OCI-LY1 (cell line): ENCODE measurements around the gene SDK1.

Source experiments
- H2AFZ ChIP-seq: fragments of 200-600 bp; sonication (generic), shearing (Covaris generic); 2 replicates; pipeline ENCODE4 v1.6.0; 2014; ENCODE audit warnings: antibody characterized with exemption, mild to moderate bottlenecking, low read length
- H3F3A ChIP-seq: fragments of 200-600 bp; sonication (generic), shearing (Covaris generic); 2 replicates; pipeline ENCODE4 v1.6.0; 2014; ENCODE audit warnings: mild to moderate bottlenecking, antibody characterized with exemption, low read length, moderate library complexity; ENCODE audit not compliant: insufficient read depth
- H3K27ac ChIP-seq: fragments of 200-600 bp; sonication (generic); 2 replicates; pipeline ENCODE4 v1.5.1; 2014; ENCODE audit warnings: low read length, mixed run types, mild to moderate bottlenecking, low read depth; ENCODE audit not compliant: poor library complexity, severe bottlenecking
- H3K27me3 ChIP-seq: fragments of 200-600 bp; sonication (generic); 2 replicates; pipeline ENCODE4 v1.6.0; 2014; ENCODE audit warnings: antibody characterized with exemption, mild to moderate bottlenecking, low read length, moderate library complexity; ENCODE audit not compliant: insufficient read depth
- H3K36me3 ChIP-seq: fragments of 200-600 bp; sonication (generic); 2 replicates; pipeline ENCODE4 v1.6.1; 2014; ENCODE audit warnings: mild to moderate bottlenecking, antibody characterized with exemption, low read length, moderate library complexity, mixed read lengths; ENCODE audit not compliant: insufficient read depth
- H3K4me1 ChIP-seq: fragments of 200-600 bp; sonication (generic); 2 replicates; pipeline ENCODE4 v1.5.1; 2014; ENCODE audit warnings: mild to moderate bottlenecking, low read length, moderate library complexity; ENCODE audit not compliant: insufficient read depth, severe bottlenecking
- H3K4me2 ChIP-seq: fragments of 200-600 bp; sonication (generic), shearing (Covaris generic); 2 replicates; pipeline ENCODE4 v1.6.1; 2014; ENCODE audit warnings: low read length
- H3K4me3 ChIP-seq: fragments of 200-600 bp; sonication (generic); 2 replicates; pipeline ENCODE4 v1.5.1; 2014; ENCODE audit warnings: low read length, low read depth, mild to moderate bottlenecking, mixed read lengths; ENCODE audit not compliant: poor library complexity, severe bottlenecking
- H3K79me2 ChIP-seq: fragments of 200-600 bp; shearing (Covaris generic); 2 replicates; pipeline ENCODE4 v1.6.1; 2016; ENCODE audit warnings: mixed run types, low read length, mixed read lengths; ENCODE audit not compliant: insufficient read depth
- H3K9ac ChIP-seq: fragments of 200-600 bp; sonication (generic), shearing (Covaris generic); 2 replicates; pipeline ENCODE4 v1.6.1; 2014; ENCODE audit warnings: mild to moderate bottlenecking, low read length, mixed read lengths
- H3K9me2 ChIP-seq: fragments of 200-600 bp; sonication (generic), shearing (Covaris generic); 2 replicates; pipeline ENCODE4 v1.6.1; 2014; ENCODE audit warnings: low read depth, mild to moderate bottlenecking, low read length, mixed read lengths
- H3K9me3 ChIP-seq: fragments of 200-600 bp; shearing (Covaris generic); 2 replicates; pipeline ENCODE4 v1.6.1; 2014; ENCODE audit warnings: low read length, mixed read lengths
- H4K20me1 ChIP-seq: fragments of 200-600 bp; sonication (generic), shearing (Covaris generic); 2 replicates; pipeline ENCODE4 v1.6.0; 2016; ENCODE audit warnings: mild to moderate bottlenecking, low read length; ENCODE audit not compliant: insufficient read depth
- CTCF ChIP-seq: fragments of 200-600 bp; sonication (generic), shearing (Covaris generic); IDR thresholded peaks from 2 replicates; pipeline ENCODE4 v1.5.1; 2017; ENCODE audit warnings: mild to moderate bottlenecking, antibody characterized with exemption, low read length, moderate library complexity, mixed read lengths
- EZH2 ChIP-seq: fragments of 200-600 bp; sonication (generic), shearing (Covaris generic); IDR thresholded peaks from 2 replicates; pipeline ENCODE4 v1.8.0; 2017; ENCODE audit warnings: borderline replicate concordance, mixed run types, mild to moderate bottlenecking, antibody characterized with exemption, low read length, moderate library complexity, mixed read lengths

The SDK1 gene

GRCh38 chr7:4208086-4208485 is 907.0 kb downstream of the SDK1 start:
- Histone ChIP-seq H4K20me1 (no peaks in the 10 kb centered on the region), H2AFZ (no peak overlapping the region), H3K27me3 (no peaks in the 10 kb centered on the region), H3K36me3 (no peaks in the 10 kb centered on the region), H3F3A (no peaks in the 10 kb centered on the region), H3K27ac (no peak overlapping the region), H3K4me2 (no peak overlapping the region), H3K79me2 (no peaks in the 10 kb centered on the region), H3K9ac (no peak overlapping the region), H3K9me2 (no peaks in the 10 kb centered on the region), H3K4me3 (no peak overlapping the region), H3K4me1 (no peaks in the 10 kb centered on the region), H3K9me3 (no peaks in the 10 kb centered on the region)
- TF ChIP-seq EZH2 (no peak), CTCF (no peak)

- TF ChIP-seq EZH2 (no peak), CTCF (no peak)
- H3K4me2 ChIP-seq: no peak overlapping the region
Measured at GRCh38 chr7:4208586-4208985, 907.5 kb downstream of the SDK1 start.

GRCh38 chr7:4209126-4209525 is 908.1 kb downstream of the SDK1 start:
- Histone ChIP-seq H3K4me1 (no peaks in the 10 kb centered on the region), H3K9me3 (no peaks in the 10 kb centered on the region)
- no peak for TF ChIP-seq CTCF
- no peak for TF ChIP-seq EZH2

More at GRCh38 chr7:4208586-4208985, 907.5 kb downstream of the SDK1 start:
- Histone ChIP-seq H4K20me1 (no peaks in the 10 kb centered on the region), H3K4me3 (no peak overlapping the region), H3K27ac (no peak overlapping the region), H2AFZ (no peak overlapping the region), H3K79me2 (no peaks in the 10 kb centered on the region), H3K9ac (no peak overlapping the region), H3K4me1 (no peaks in the 10 kb centered on the region), H3K9me2 (no peaks in the 10 kb centered on the region), H3K9me3 (no peaks in the 10 kb centered on the region), H3F3A (no peaks in the 10 kb centered on the region), H3K36me3 (no peaks in the 10 kb centered on the region), H3K27me3 (no peaks in the 10 kb centered on the region)

More at GRCh38 chr7:4209126-4209525, 908.1 kb downstream of the SDK1 start:
- Histone ChIP-seq H3K9me2 (no peaks in the 10 kb centered on the region), H3K9ac (no peak overlapping the region), H3K27me3 (no peaks in the 10 kb centered on the region), H3K4me3 (no peak overlapping the region), H3K4me2 (no peak overlapping the region), H3F3A (no peaks in the 10 kb centered on the region), H4K20me1 (no peaks in the 10 kb centered on the region), H3K79me2 (no peaks in the 10 kb centered on the region), H3K27ac (no peak overlapping the region), H3K36me3 (no peaks in the 10 kb centered on the region), H2AFZ (no peak overlapping the region)
